GM10248 (cell line): Measurements from ENCODE around the gene SPATS1.

Experiments
- CTCF ChIA-PET: fragments of 300-600 bp; sonication (Branson Sonifier 250); formaldehyde crosslinking; extraction: SDS; loops from one replicate; lab custom pipeline; 2021; ENCODE audit warnings: antibody characterized with exemption; lab: Yijun Ruan, JAX
- POLR2A ChIA-PET: fragments of 350-650 bp; sonication (Branson Sonifier 250); formaldehyde crosslinking; extraction: SDS; loops from one replicate; lab custom pipeline; 2020; ENCODE audit warnings: antibody characterized with exemption; lab: Yijun Ruan, JAX
- DNase-seq: peaks from one replicate; pipeline ENCODE4 v3.0.0; 2012; ENCODE audit errors: extremely low spot score
- CTCF ChIP-seq: IDR thresholded peaks from 2 replicates; pipeline ENCODE4 v1.5.1; 2012; ENCODE audit warnings: mild to moderate bottlenecking, low read depth; ENCODE audit errors: extremely low read depth, missing control alignments, control extremely low read depth

SPATS1 gene

GRCh38 chr6:44304282-44305199 lies 37.9 kb upstream of the SPATS1 start:
- ChIA-PET POLR2A (interaction anchor here (0.6 to 1.3 kb wide), 2 partner anchors 9 to 26 kb away, joined by 3 to 4 read pairs; no protein-coding TSS in a partner anchor), CTCF (interaction anchor here (0.6 to 13.1 kb wide), 21 partner anchors 8 to 208 kb away, joined by 3 to 182 read pairs (median 4); partner anchors contain the start of genes AARS2, NFKBIE, SLC35B2 and TMEM151B)
- TF ChIP-seq CTCF = peak; percentile 73
- peak; percentile 79 for DNase-seq

GRCh38 chr6:44305200-44305725 lies 37.2 kb upstream of the SPATS1 start:
- no peak for DNase-seq
- peak; percentile 3 for TF ChIP-seq CTCF
- CTCF ChIA-PET = interaction anchor here (0.6 to 13.1 kb wide), 21 partner anchors 8 to 208 kb away, joined by 3 to 182 read pairs (median 4); partner anchors contain the start of genes AARS2, NFKBIE, SLC35B2 and TMEM151B
- POLR2A ChIA-PET = interaction anchor here (0.6 to 1.3 kb wide), 3 partner anchors 9 to 37 kb away, joined by 3 to 4 read pairs (median 3); no protein-coding TSS in a partner anchor

GRCh38 chr6:44306710-44307109 lies 35.7 kb upstream of the SPATS1 start:
- CTCF ChIA-PET = interaction anchor here (0.7 to 13.1 kb wide), 8 partner anchors 10 to 228 kb away, joined by 3 to 182 read pairs (median 12); partner anchors contain the start of genes NFKBIE and TMEM151B
- POLR2A ChIA-PET = interaction anchor here (0.7 kb wide), 1 partner anchor 208 kb away, joined by 4 read pairs; no protein-coding TSS in a partner anchor
- DNase-seq = no peak
- no peak for TF ChIP-seq CTCF

GRCh38 chr6:44307217-44307616 lies 35.2 kb upstream of the SPATS1 start:
- ChIA-PET CTCF (interaction anchor here (1.2 to 13.1 kb wide), 7 partner anchors 11 to 40 kb away, joined by 3 to 182 read pairs (median 6); partner anchors contain the start of genes NFKBIE and TMEM151B), POLR2A (interaction anchor here (0.7 kb wide), 1 partner anchor 209 kb away, joined by 4 read pairs; no protein-coding TSS in a partner anchor)
- TF ChIP-seq CTCF = no peak
- DNase-seq = no peak

- TF ChIP-seq CTCF = no peak
- DNase-seq = no peak
- ChIA-PET POLR2A (interaction anchor here (0.9 kb wide), 1 partner anchor 539 kb away, joined by 3 read pairs; the partner anchor contains the start of gene VEGFA), CTCF (interaction anchor here (0.8 to 13.1 kb wide), 11 partner anchors 8 to 211 kb away, joined by 3 to 182 read pairs (median 5); partner anchors contain the start of genes NFKBIE and TMEM151B)
Observed at GRCh38 chr6:44309092-44309491, 33.4 kb upstream of the SPATS1 start.

- ChIA-PET POLR2A (interaction anchor here (0.9 kb wide), 1 partner anchor 540 kb away, joined by 3 read pairs; the partner anchor contains the start of gene VEGFA), CTCF (interaction anchor here (0.8 to 13.1 kb wide), 9 partner anchors 9 to 119 kb away, joined by 3 to 182 read pairs (median 5); partner anchors contain the start of genes NFKBIE and TMEM151B)
- no peak for TF ChIP-seq CTCF
- no peak for DNase-seq
Observed at GRCh38 chr6:44309631-44310030, 32.8 kb upstream of the SPATS1 start.
